GM18526 (cell line): Measurements from ENCODE around the gene ERICH6.
A peak's percentile ranks its signal among the peaks of the same experiment; 100 is the strongest.

Source experiments
- POLR2A ChIP-seq: IDR thresholded peaks from 3 replicates; pipeline ENCODE4 v1.6.1; 2011; ENCODE audit not compliant: insufficient read length; ENCODE audit errors: extremely low read depth

Gene ERICH6

DNA sequence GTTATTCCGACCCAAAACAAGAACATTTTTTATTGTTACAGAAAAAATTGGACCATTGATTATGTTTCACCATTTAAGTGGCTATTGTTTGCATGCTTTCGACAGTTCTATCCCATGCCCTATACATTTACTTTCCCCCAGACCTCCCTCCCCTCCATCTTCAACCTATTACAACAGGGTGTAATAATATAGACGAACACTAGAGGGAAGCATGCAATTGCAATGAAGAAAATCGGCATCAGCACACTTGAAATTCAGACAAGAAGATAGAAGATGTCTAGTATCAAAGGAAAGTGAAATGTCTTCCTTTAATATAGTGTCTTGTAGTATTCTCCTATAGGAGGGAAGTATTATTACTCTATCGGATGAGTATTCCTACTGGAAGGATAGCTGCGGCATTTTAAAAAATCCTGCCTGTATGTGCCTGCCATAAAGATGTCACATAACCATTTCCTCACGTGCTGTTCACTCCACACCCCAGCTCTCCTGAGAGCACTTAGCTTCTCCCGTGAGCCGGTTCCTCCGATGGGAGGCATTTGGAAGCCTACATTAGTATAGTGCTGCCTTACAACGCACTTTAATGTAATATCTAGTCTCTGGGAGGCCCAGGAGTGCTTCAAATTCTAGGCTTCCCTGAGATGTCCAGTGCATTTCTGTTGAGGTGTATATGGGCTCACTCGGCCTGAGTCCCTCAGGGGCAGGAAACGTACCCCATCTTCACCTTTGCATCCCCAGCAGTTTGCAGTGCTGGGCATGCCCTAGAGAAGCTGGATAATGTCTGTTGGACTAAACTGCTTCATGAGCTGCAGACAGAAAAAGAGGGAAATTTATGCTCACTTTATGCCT lies 17.8 kb upstream of the ERICH6 start:
- TF ChIP-seq POLR2A: no peak

DNA sequence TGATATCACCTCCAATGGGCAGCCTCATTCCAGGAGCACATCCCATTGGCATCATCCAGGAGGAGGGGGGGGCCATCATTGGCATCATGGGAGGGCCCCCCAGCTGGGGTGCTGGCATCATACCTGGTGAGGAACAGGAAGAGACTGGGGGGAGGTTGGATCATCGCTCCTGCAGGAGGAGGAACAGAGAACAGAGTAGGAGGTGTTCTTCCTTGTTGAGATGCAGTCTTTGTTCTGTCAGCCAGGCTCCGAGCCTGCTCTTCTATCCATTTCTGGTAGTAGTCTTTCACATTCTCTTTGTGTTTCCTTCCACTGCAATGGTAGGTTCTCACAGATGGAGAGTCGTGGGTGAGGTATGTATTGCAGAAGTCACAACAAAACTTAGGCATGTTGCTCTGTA lies 16.7 kb upstream of the ERICH6 start:
- no peak for TF ChIP-seq POLR2A

DNA sequence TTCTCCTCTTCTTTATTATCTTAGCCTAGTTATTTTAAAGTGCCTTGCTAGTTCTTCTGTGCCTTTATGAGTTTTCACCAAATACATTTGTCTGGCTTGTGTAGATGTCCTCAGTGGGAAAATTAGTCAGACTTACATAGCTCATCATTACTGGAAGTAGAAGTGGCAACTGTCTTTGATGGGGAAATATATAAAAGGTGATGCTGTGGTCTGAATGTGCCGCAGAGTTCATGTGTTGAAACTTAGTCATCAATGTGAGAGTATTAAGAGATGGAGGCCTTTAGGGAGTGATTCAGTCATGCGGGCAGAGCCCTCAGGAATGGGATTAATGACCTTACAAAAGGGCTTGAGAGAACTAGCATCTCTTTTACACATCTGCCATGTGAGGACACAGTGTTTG lies 6.4 kb upstream of the ERICH6 start:
- no peak for TF ChIP-seq POLR2A

DNA sequence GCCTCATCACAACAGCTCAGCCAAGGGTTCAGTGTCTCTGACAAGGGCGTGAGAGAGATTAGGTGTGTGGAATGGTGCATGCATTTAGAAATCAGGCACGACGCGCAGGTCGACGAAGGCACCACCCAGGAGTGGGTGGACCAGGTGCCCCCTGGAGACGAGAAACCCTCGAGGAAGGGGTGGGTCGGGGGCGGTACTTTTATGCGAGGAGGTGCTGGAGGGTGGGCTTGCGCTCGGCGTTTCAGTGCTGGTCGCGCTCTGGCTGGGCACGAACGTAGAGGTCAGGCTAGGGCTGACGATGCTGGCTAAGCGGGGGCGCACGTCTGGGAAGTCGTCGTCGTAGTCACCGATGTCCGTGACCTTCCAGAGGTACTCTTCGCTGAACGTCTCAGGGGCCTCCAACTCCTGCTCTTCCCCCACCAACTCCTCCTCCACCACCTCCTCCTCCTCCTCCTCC lies 393 bp downstream of the ERICH6 start:
- TF ChIP-seq POLR2A: peak; percentile 10

DNA sequence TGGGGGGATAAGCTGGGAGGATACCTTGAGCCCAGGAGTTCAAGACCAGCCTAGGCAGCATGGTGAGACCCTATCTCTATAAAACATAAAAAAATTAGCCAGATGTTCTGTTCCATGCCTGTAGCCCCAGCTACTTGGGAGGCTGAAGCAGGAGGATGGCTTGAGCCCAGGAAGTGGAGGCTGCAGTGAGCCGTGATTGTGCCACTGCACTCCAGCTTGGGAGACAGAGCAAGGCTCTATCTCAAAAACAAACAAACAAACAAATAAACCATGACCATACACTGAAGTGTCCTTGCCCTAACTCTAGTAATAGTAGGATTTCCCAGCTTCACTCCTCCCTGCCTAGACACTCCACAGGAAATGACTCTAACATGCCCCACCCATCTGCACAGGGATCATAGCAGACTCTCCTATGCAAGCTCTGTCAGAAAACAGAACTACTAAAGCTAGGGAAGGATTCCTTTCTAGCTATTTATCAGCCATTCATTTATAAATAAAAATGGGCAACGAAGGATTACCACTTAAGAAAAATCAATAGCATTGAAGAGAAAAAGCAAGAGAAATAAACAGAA lies 4.6 kb downstream of the ERICH6 start:
- no peak for TF ChIP-seq POLR2A

DNA sequence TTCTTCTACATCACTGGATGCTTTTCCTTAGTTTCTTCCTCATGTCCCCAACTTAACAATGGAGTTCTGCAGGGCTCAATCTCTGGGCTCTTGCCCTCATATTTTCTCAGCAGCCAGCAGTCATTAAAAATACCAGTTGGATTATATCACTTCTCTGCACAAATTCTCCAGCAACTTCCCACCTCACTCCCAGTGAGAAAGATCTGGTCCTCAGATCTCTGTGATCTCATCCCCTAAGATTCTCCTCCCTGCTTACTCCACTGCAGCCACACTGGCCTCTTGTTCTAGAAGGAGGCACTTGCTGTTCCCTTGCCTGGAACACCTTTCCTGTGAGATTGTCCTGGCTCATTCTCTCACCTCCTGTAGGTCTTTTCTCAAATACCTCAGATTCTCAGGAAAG lies 6.1 kb downstream of the ERICH6 start:
- no peak for TF ChIP-seq POLR2A

DNA sequence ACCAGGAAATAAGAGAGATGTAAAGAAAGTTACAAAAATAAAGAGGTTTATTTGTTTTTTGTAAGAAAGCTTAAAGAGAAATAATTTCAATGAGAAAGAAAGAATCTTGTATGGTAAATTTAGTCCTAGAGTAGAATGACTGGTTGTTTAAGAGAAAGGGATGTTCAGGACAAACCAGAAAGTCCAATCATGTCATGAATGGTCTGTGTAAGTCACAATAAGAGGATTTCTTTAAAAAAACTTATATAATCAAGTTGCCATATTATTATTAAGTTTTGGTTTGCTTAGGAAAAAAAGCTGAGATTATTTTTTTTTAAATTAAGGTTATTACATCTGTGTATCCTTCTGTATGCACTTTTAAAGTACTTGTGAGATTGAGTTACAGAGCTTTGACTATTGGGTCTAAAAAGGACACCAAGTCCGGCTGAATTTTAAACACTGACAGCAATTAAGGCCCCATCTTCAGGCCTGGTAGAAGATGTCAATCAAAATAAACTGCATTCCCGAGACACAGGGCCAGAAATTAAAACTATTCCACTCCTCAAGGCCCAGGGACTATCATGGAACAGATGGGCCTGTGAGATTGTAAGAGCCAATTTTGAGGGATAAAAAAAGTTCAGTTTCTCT lies 12.2 kb downstream of the ERICH6 start:
- TF ChIP-seq POLR2A: no peak

DNA sequence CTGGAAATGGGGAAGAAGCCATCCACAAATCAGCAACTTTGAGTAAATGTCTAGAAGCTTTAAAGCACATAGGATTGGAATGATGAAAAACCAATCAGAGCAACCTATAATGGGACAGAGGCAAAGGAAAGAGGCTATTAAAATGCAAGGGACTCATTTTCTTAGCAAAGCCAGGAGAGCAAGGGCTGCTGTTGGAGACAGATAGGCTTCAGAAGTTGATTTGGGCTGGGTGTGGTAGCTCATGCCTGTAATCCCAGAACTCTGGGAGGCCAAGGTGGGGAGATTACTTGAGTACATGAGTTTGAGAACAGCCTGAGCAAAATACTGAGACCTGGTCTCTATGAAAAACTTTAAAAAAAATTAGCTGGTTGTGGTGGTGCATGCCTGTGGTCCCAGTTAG lies 16.1 kb downstream of the ERICH6 start:
- TF ChIP-seq POLR2A: no peak

DNA sequence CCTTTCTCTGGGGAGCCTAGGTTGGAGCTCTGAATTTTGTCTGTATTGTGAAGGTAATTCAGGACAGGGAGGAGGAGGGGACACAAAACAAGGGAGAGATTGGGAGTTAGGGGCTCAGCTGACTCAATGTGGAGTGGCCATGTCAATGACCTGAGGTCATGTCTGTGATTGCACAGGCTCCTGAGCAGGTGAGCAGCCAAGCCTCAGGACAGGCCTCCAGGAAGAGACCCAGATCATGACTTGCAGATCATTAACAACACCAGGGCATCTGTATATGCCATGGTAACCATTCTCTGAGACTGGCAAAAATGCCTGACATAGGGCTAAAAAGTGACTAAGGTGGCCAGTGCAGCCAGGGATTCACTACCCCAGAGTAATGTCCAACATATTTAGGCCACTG lies 20.9 kb downstream of the ERICH6 start:
- TF ChIP-seq POLR2A: no peak

DNA sequence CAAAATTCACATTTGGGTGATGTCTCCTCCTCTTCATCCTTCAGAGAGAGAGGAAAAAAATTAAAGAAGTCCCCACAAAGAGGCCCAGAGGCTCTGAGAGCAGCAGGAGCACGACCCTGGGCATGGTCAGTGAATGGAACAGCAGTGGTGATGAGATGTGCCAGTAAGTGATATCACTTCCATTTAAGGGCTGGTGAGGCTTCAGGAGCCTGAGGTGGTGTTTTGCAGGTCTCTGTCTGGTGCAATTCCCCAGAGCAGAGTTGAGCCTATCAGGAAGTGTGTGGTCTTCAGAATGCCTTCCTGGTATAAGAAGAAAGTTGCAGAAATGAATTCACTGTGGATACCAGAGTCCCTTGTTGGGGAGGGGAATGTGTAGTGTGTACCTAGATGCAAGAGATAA lies 21.4 kb downstream of the ERICH6 start:
- no peak for TF ChIP-seq POLR2A

DNA sequence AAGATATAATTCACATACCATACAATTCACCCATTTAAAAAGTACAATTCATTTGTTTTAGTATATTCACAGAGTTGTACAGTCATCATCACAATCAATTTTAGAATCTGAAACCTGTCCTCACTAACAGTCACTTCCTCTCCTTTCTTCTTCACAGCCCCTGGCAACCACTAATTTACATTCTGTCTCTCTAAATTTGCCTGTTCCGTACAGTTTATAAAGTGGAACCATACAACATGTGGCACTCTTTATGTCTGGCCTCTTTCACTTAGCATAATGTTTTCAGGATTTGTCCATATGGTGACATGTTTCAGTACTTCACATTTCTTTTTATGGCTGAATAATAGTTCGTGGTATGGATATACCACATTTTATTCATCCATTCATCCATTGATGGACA lies 22.7 kb downstream of the ERICH6 start:
- TF ChIP-seq POLR2A: no peak

DNA sequence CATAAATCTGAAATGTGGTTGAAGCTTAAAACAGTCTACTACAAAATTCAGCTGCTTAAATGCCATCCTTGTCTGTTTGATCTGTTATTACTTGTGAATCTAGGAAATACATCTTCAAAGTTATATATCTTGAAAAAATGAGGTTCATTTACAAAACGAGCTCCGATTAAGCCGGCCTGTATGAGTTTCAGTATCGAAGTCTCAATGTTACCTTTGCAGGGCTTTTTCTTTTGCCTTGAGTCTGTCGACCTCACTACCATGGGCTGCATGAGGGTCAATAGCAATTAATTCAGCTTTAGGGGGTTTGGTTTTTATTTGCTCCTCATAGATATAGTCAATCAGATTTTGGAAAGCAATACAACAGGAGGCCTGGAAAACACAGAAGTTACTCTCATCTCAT lies 23.2 kb downstream of the ERICH6 start:
- TF ChIP-seq POLR2A: no peak

DNA sequence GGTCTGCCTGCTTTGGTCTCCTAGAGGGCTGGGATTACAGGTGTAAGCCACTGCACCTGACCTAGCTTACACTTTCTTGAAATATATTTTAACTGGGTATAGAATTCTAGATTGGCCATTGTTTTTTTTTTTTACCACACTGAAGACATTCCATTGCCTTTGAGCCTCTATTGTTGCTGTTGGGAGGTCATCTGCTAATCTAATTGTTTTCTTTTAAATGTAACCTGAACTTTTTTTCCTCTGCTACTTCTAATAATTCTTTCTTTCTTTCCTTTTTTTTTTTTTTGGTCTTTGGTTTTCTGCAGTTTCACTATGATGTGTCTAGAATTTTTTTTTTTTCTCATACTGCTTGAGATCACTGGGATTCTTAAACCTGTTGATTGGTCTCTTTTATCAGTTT lies 28.1 kb downstream of the ERICH6 start:
- no peak for TF ChIP-seq POLR2A

DNA sequence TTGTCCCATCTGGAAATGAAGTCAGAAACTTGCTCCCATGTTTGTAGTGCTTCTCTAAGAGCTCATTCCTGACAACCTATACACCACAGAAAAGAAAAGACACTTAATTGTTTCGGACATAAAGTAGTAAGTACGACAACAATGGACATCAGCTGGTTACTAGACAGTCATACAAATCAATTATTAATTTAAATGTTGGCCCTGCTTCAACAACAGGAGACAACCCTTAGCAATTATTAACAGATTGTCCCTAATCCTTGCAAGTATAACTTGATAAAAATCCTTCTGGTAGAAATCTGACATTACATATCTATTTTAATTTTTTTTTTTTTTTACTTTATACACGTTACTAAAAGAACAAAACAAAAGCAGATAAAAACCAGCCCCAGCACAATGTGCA lies 29.8 kb downstream of the ERICH6 start:
- no peak for TF ChIP-seq POLR2A

DNA sequence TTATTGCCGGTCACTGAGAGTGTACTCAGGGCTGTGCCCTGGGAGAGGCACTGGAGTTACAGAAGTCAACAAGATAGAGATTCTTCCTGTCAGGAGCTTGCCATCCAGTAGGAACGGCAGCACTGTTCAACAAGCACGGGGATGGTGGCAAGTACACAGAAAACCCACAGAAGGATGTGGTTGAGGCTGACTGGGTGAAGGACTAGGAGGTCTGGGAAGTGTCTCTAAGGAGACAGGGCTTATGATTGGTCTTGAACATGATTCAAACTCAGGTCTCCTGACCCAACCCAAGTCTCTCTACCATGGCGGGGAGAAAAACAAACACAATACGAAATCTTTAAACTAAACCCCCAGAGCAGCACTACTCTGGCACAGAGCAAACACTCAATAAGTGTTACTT lies 37.6 kb downstream of the ERICH6 start:
- TF ChIP-seq POLR2A: no peak

DNA sequence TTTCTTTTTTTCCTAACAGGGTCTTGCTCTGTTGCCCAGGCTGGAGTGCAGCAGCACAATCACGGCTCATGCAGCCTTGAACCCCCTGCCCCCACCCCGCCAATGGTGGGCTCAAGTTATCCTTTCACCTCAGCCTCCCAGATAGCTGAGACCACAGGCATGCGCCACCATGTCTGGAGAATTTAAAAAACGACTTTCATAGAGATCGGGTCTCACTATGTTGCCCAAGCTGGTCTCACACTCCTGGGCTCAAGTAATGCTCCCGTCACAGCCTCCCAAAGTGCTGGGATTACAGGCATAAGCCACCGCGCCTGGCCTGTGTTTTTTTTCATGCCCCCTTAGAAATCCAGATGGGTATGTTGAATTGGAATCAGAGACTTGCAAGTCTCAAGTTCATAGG lies 40.3 kb downstream of the ERICH6 start:
- no peak for TF ChIP-seq POLR2A
